ENCODE measurements around the gene ARG2.

Gene ARG2

GRCh38 chr14:67619446-67620216 is at the start of gene ARG2:
Gene ARG2 (plus strand): TSS chr14:67619920. CDS start chr14:67619978, 58 bp downstream.
- peak; percentile 95 for DNase-seq (ENCODE audit: low read depth)

GRCh38 chr14:67570453-67570852 is 49.3 kb upstream of the ARG2 start:
- no peak for DNase-seq (ENCODE audit: low read depth)

- DNase-seq (ENCODE audit: low read depth) = peak; percentile 49
These were observed 48.3 kb upstream of the ARG2 start for GRCh38 chr14:67571275-67571990.

GRCh38 chr14:67571991-67572323 is 47.8 kb upstream of the ARG2 start:
- no peak for DNase-seq (ENCODE audit: low read depth)

- DNase-seq (ENCODE audit: low read depth) = no peak
These were observed 47.1 kb upstream of the ARG2 start for GRCh38 chr14:67572608-67573007.

- DNase-seq (ENCODE audit: low read depth) = no peak
These were observed 46.3 kb upstream of the ARG2 start for GRCh38 chr14:67573228-67574010.

GRCh38 chr14:67574156-67574555 is 45.6 kb upstream of the ARG2 start:
- DNase-seq (ENCODE audit: low read depth) = no peak

- DNase-seq (ENCODE audit: low read depth) = no peak
These were observed 44.9 kb upstream of the ARG2 start for GRCh38 chr14:67574806-67575205.

GRCh38 chr14:67575684-67576083 is 44.0 kb upstream of the ARG2 start:
- DNase-seq (ENCODE audit: low read depth) = no peak

- DNase-seq (ENCODE audit: low read depth) = no peak
These were observed 43.3 kb upstream of the ARG2 start for GRCh38 chr14:67576216-67576955.

- DNase-seq (ENCODE audit: low read depth) = no peak
These were observed 42.4 kb upstream of the ARG2 start for GRCh38 chr14:67577181-67577808.

GRCh38 chr14:67577909-67578749 is 41.6 kb upstream of the ARG2 start:
- DNase-seq (ENCODE audit: low read depth) = no peak

- no peak for DNase-seq (ENCODE audit: low read depth)
These were observed 40.7 kb upstream of the ARG2 start for GRCh38 chr14:67579040-67579439.

GRCh38 chr14:67579636-67580035 is 40.1 kb upstream of the ARG2 start:
- no peak for DNase-seq (ENCODE audit: low read depth)

GRCh38 chr14:67580336-67581171 is 39.2 kb upstream of the ARG2 start:
- no peak for DNase-seq (ENCODE audit: low read depth)

- DNase-seq (ENCODE audit: low read depth) = no peak
These were observed 38.1 kb upstream of the ARG2 start for GRCh38 chr14:67581643-67582042.

- no peak for DNase-seq (ENCODE audit: low read depth)
These were observed 37.7 kb upstream of the ARG2 start for GRCh38 chr14:67582061-67582460.

GRCh38 chr14:67583711-67584644 is 35.7 kb upstream of the ARG2 start:
- DNase-seq (ENCODE audit: low read depth) = no peak

- no peak for DNase-seq (ENCODE audit: low read depth)
These were observed 34.7 kb upstream of the ARG2 start for GRCh38 chr14:67584978-67585377.

Measured in activated T-helper 1 cell treated with Interleukin-2 at 50 U/mL for 16 hours (primary cell).